ENCODE data around the gene TBC1D9B. TPM values are rescaled to one million over a fixed set of nuclear protein-coding genes. Genes with fewer than 3 reads are reported as not detected.

The TBC1D9B gene
- total and polyA plus RNA-seq, 2 of the 13 experiments (the other 11 are each of a cell fraction or from before 2014, with no cell fraction given): 35.0 to 50.0 TPM

- POLR2A ChIA-PET: no interaction called here
- no peak for ATAC-seq
- no peak overlapping the region for H3K4me3 ChIP-seq (replicated peaks in 1 of 3; ENCODE audit: insufficient read depth in 1 of 3, low read depth in 2 of 3, low read length in 3 of 3)
- no peak overlapping the region for H3K4me2 ChIP-seq (ENCODE audit: low read depth, low read length)
- no peaks in the 10 kb centered on the region for H3K9me3 ChIP-seq (ENCODE audit: low read length)
- no peaks in the 10 kb centered on the region for H3K36me3 ChIP-seq (replicated peaks in 1 of 2; ENCODE audit: control insufficient read depth in 1 of 2, insufficient read depth in 2 of 2, low read length in 2 of 2)
- 51% methylated on average over 20 of the region's 20 CpGs for WGBS (ENCODE audit: low lambda C conversion rate)
- intact Hi-C loops (cut with micrococcal nuclease; ENCODE audit: unreplicated experiment) (no loop called here), in situ Hi-C loops (cut with HindIII; ENCODE audit: extremely low pct_ligation_motif_present, low pct_unique_long_range_greater_than_20kb) (no loop called here)
- H3K27ac ChIP-seq (ENCODE audit: extremely low read length, insufficient read depth, low read length): no peak overlapping the region
- peaks cover 1 to 16% of the 10 kb centered on the region in 2 experiments; a peak in 3 of 5 replicates for H3K27me3 ChIP-seq (ENCODE audit: control insufficient read depth in 1 of 2, insufficient read depth in 2 of 2, low read length in 2 of 2)
- FAIRE-seq: no peak
- BruUV-seq (replicated peaks): no TSS peak
- no peaks in the 10 kb centered on the region for H4K20me1 ChIP-seq (ENCODE audit: insufficient read depth, low read length)
- CTCF ChIA-PET (ENCODE audit: low intra/inter-chr PET ratio, low total read pairs): no interaction called here
- no peak for DNase-seq (ENCODE audit: low spot score)
- no peaks in the 10 kb centered on the region for H3K79me2 ChIP-seq (ENCODE audit: insufficient read depth, low read length)
- peaks cover under 1% of the 10 kb centered on the region; the same call in 1 of the 2 replicates for H3K4me1 ChIP-seq (ENCODE audit: insufficient read depth, low read length)
- H3K9ac ChIP-seq (ENCODE audit: insufficient read depth, low read depth, low read length): no peak overlapping the region
- no peak overlapping the region for H2AFZ ChIP-seq (ENCODE audit: low read length)
- TF ChIP-seq, protein P1, sequence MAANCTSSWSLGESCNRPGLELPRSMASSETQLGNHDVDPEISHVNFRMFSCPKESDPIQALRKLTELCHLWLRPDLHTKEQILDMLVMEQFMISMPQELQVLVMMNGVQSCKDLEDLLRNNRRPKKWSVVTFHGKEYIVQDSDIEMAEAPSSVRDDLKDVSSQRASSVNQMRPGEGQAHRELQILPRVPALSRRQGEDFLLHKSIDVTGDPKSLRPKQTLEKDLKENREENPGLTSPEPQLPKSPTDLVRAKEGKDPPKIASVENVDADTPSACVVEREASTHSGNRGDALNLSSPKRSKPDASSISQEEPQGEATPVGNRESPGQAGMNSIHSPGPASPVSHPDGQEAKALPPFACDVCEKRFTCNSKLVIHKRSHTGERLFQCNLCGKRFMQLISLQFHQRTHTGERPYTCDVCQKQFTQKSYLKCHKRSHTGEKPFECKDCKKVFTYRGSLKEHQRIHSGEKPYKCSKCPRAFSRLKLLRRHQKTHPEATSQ (CRISPR knock-in tag; IDR thresholded peaks at IDR 0.05; ENCODE audit: borderline replicate concordance): no peak
- TF ChIP-seq ZNF101 (CRISPR knock-in tag; IDR thresholded peaks at IDR 0.05; ENCODE audit: borderline replicate concordance, low read depth) (no peak), ZNF572 (CRISPR knock-in tag; IDR thresholded peaks at IDR 0.05) (no peak), SPEN (CRISPR knock-in tag; IDR thresholded peaks at IDR 0.05; ENCODE audit: low read depth) (no peak), REPIN1 (CRISPR knock-in tag; IDR thresholded peaks at IDR 0.05; ENCODE audit: borderline replicate concordance, low read depth) (no peak), BRF2 (CRISPR knock-in tag; IDR thresholded peaks at IDR 0.05) (no peak), ZNF83 (CRISPR knock-in tag; IDR thresholded peaks at IDR 0.05; ENCODE audit: borderline replicate concordance) (no peak), ZNF3 (CRISPR knock-in tag; IDR thresholded peaks at IDR 0.05) (no peak), JUNB (CRISPR knock-in tag; IDR thresholded peaks at IDR 0.05; ENCODE audit: borderline replicate concordance) (no peak), KLF12 (CRISPR knock-in tag; IDR thresholded peaks at IDR 0.05; ENCODE audit: borderline replicate concordance) (no peak)
- TF ChIP-seq, protein P2, sequence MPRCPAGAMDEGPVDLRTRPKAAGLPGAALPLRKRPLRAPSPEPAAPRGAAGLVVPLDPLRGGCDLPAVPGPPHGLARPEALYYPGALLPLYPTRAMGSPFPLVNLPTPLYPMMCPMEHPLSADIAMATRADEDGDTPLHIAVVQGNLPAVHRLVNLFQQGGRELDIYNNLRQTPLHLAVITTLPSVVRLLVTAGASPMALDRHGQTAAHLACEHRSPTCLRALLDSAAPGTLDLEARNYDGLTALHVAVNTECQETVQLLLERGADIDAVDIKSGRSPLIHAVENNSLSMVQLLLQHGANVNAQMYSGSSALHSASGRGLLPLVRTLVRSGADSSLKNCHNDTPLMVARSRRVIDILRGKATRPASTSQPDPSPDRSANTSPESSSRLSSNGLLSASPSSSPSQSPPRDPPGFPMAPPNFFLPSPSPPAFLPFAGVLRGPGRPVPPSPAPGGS (CRISPR knock-in tag; IDR thresholded peaks at IDR 0.05): no peak
- TF ChIP-seq, protein P3, sequence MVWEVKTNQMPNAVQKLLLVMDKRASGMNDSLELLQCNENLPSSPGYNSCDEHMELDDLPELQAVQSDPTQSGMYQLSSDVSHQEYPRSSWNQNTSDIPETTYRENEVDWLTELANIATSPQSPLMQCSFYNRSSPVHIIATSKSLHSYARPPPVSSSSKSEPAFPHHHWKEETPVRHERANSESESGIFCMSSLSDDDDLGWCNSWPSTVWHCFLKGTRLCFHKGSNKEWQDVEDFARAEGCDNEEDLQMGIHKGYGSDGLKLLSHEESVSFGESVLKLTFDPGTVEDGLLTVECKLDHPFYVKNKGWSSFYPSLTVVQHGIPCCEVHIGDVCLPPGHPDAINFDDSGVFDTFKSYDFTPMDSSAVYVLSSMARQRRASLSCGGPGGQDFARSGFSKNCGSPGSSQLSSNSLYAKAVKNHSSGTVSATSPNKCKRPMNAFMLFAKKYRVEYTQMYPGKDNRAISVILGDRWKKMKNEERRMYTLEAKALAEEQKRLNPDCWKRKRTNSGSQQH (CRISPR knock-in tag; IDR thresholded peaks at IDR 0.05; ENCODE audit: low read depth): no peak
Measured at GRCh38 chr5:179919487-179920060, 11.9 kb upstream of the TBC1D9B start.

Measured in HepG2 (cell line).